Measurements from ENCODE around the gene KRT4. TPM values are rescaled to one million over a fixed set of nuclear protein-coding genes. Genes with fewer than 3 reads are reported as not detected.

The KRT4 gene
- total and polyA plus RNA-seq, 3 experiments from 2014 or later, result not detected

GRCh38 chr12:52783563-52784316 is 30.2 kb downstream of the KRT4 start:
- Mint-ChIP-seq H3K4me3 (no peak overlapping the region), H3K9me3 (no peaks in the 10 kb centered on the region), H3K4me1 (no peaks in the 10 kb centered on the region), H3K27me3 (peaks cover 8 to 69% of the 10 kb centered on the region in 2 donors), H3K27ac (no peak overlapping the region), H3K36me3 (no peaks in the 10 kb centered on the region)
- Histone ChIP-seq H3K9me3 (ENCODE audit: low read length) (no peaks in the 10 kb centered on the region), H3K36me3 (ENCODE audit: insufficient read depth, low read length) (no peaks in the 10 kb centered on the region), H3K4me1 (ENCODE audit: insufficient read depth, low read length) (no peaks in the 10 kb centered on the region), H3K4me3 (ENCODE audit: low read length) (no peak overlapping the region), H3K27ac (ENCODE audit: low read depth, low read length) (no peak overlapping the region), H3K27me3 (ENCODE audit: insufficient read depth, low read length, poor library complexity, severe bottlenecking) (no peaks in the 10 kb centered on the region)
- CTCF ChIA-PET, result no interaction called here
- POLR2A ChIA-PET, result no interaction called here
- DNase-seq, result no peak

- no peak overlapping the region for H3K27ac Mint-ChIP-seq
- CTCF ChIA-PET, result no interaction called here
These were observed 31.4 kb downstream of the KRT4 start for GRCh38 chr12:52782502-52782901.

GRCh38 chr12:52781399-52782082 is 32.4 kb downstream of the KRT4 start:
- Histone ChIP-seq H3K4me3 (ENCODE audit: low read length) (no peak overlapping the region), H3K27me3 (ENCODE audit: insufficient read depth, low read length, poor library complexity, severe bottlenecking) (no peaks in the 10 kb centered on the region), H3K9me3 (ENCODE audit: low read length) (no peaks in the 10 kb centered on the region), H3K4me1 (ENCODE audit: insufficient read depth, low read length) (no peaks in the 10 kb centered on the region), H3K36me3 (ENCODE audit: insufficient read depth, low read length) (no peaks in the 10 kb centered on the region), H3K27ac (ENCODE audit: low read depth, low read length) (no peak overlapping the region)
- ChIA-PET CTCF (no interaction called here), POLR2A (no interaction called here)
- H3K4me1 Mint-ChIP-seq, result no peaks in the 10 kb centered on the region
- no peak for DNase-seq
- no peaks in the 10 kb centered on the region for H3K9me3 Mint-ChIP-seq
- peaks cover 14 to 66% of the 10 kb centered on the region in 2 donors for H3K27me3 Mint-ChIP-seq
- no peak overlapping the region for H3K27ac Mint-ChIP-seq
- H3K36me3 Mint-ChIP-seq, result no peaks in the 10 kb centered on the region
- H3K4me3 Mint-ChIP-seq, result no peak overlapping the region

More at GRCh38 chr12:52782502-52782901, 31.4 kb downstream of the KRT4 start:
- DNase-seq, result no peak
- Mint-ChIP-seq H3K9me3 (no peaks in the 10 kb centered on the region), H3K4me1 (no peaks in the 10 kb centered on the region), H3K36me3 (no peaks in the 10 kb centered on the region), H3K4me3 (no peak overlapping the region), H3K27me3 (peaks cover 14 to 63% of the 10 kb centered on the region in 2 donors)
- Histone ChIP-seq H3K9me3 (ENCODE audit: low read length) (no peaks in the 10 kb centered on the region), H3K27me3 (ENCODE audit: insufficient read depth, low read length, poor library complexity, severe bottlenecking) (no peaks in the 10 kb centered on the region), H3K4me3 (ENCODE audit: low read length) (no peak overlapping the region), H3K36me3 (ENCODE audit: insufficient read depth, low read length) (no peaks in the 10 kb centered on the region), H3K27ac (ENCODE audit: low read depth, low read length) (no peak overlapping the region), H3K4me1 (ENCODE audit: insufficient read depth, low read length) (no peaks in the 10 kb centered on the region)
- POLR2A ChIA-PET, result no interaction called here

GRCh38 chr12:52779914-52780313 is 34.0 kb downstream of the KRT4 start:
- Histone ChIP-seq H3K27ac (ENCODE audit: low read depth, low read length) (no peak overlapping the region), H3K36me3 (ENCODE audit: insufficient read depth, low read length) (no peaks in the 10 kb centered on the region), H3K9me3 (ENCODE audit: low read length) (no peaks in the 10 kb centered on the region), H3K27me3 (ENCODE audit: insufficient read depth, low read length, poor library complexity, severe bottlenecking) (no peaks in the 10 kb centered on the region), H3K4me3 (ENCODE audit: low read length) (no peak overlapping the region), H3K4me1 (ENCODE audit: insufficient read depth, low read length) (no peaks in the 10 kb centered on the region)
- H3K36me3 Mint-ChIP-seq, result no peaks in the 10 kb centered on the region
- H3K4me3 Mint-ChIP-seq, result no peak overlapping the region
- no peaks in the 10 kb centered on the region for H3K9me3 Mint-ChIP-seq
- no peak overlapping the region for H3K27ac Mint-ChIP-seq
- CTCF ChIA-PET, result no interaction called here
- H3K27me3 Mint-ChIP-seq, result peaks cover 12 to 60% of the 10 kb centered on the region in 2 donors
- POLR2A ChIA-PET, result no interaction called here
- no peak for DNase-seq
- no peaks in the 10 kb centered on the region for H3K4me1 Mint-ChIP-seq

- Mint-ChIP-seq H3K36me3 (no peaks in the 10 kb centered on the region), H3K9me3 (no peaks in the 10 kb centered on the region), H3K27me3 (peaks cover 10 to 52% of the 10 kb centered on the region in 2 donors), H3K4me3 (no peak overlapping the region), H3K4me1 (no peaks in the 10 kb centered on the region), H3K27ac (no peak overlapping the region)
- POLR2A ChIA-PET, result no interaction called here
- DNase-seq, result no peak
- H3K9me3 ChIP-seq (ENCODE audit: low read length), result no peaks in the 10 kb centered on the region
- CTCF ChIA-PET, result no interaction called here
- no peak overlapping the region for H3K4me3 ChIP-seq (ENCODE audit: low read length)
- H3K4me1 ChIP-seq (ENCODE audit: insufficient read depth, low read length), result no peaks in the 10 kb centered on the region
- H3K36me3 ChIP-seq (ENCODE audit: insufficient read depth, low read length), result no peaks in the 10 kb centered on the region
- no peaks in the 10 kb centered on the region for H3K27me3 ChIP-seq (ENCODE audit: insufficient read depth, low read length, poor library complexity, severe bottlenecking)
- H3K27ac ChIP-seq (ENCODE audit: low read depth, low read length), result no peak overlapping the region
These were observed 35.1 kb downstream of the KRT4 start for GRCh38 chr12:52778833-52779232.

GRCh38 chr12:52777566-52777965 is 36.4 kb downstream of the KRT4 start:
- Mint-ChIP-seq H3K4me1 (no peaks in the 10 kb centered on the region), H3K27ac (no peak overlapping the region), H3K36me3 (no peaks in the 10 kb centered on the region), H3K4me3 (no peak overlapping the region), H3K9me3 (no peaks in the 10 kb centered on the region), H3K27me3 (peaks cover 8 to 52% of the 10 kb centered on the region in 2 donors)
- DNase-seq, result no peak
- H3K4me1 ChIP-seq (ENCODE audit: insufficient read depth, low read length), result no peaks in the 10 kb centered on the region
- CTCF ChIA-PET, result no interaction called here
- H3K4me3 ChIP-seq (ENCODE audit: low read length), result no peak overlapping the region
- H3K27me3 ChIP-seq (ENCODE audit: insufficient read depth, low read length, poor library complexity, severe bottlenecking), result no peaks in the 10 kb centered on the region
- no peak overlapping the region for H3K27ac ChIP-seq (ENCODE audit: low read depth, low read length)
- no peaks in the 10 kb centered on the region for H3K9me3 ChIP-seq (ENCODE audit: low read length)
- no peaks in the 10 kb centered on the region for H3K36me3 ChIP-seq (ENCODE audit: insufficient read depth, low read length)
- POLR2A ChIA-PET, result no interaction called here

GRCh38 chr12:52776913-52777395 is 37.0 kb downstream of the KRT4 start, which contains the start of gene KRT76:
KRT76 (minus strand) TSS chr12:52777345; CDS start chr12:52777291, 54 bp downstream.
- ChIA-PET POLR2A (no interaction called here), CTCF (no interaction called here)
- no peaks in the 10 kb centered on the region for H3K9me3 ChIP-seq (ENCODE audit: low read length)
- no peak for DNase-seq
- H3K4me1 ChIP-seq (ENCODE audit: insufficient read depth, low read length), result no peaks in the 10 kb centered on the region
- no peaks in the 10 kb centered on the region for H3K9me3 Mint-ChIP-seq
- H3K36me3 ChIP-seq (ENCODE audit: insufficient read depth, low read length), result no peaks in the 10 kb centered on the region
- H3K4me1 Mint-ChIP-seq, result no peaks in the 10 kb centered on the region
- H3K27ac ChIP-seq (ENCODE audit: low read depth, low read length), result no peak within 1 kb of the TSS
- H3K36me3 Mint-ChIP-seq, result no peaks in the 10 kb centered on the region
- peaks cover 5 to 46% of the 10 kb centered on the region in 2 donors for H3K27me3 Mint-ChIP-seq
- H3K4me3 Mint-ChIP-seq, result no peak within 1 kb of the TSS
- no peak within 1 kb of the TSS for H3K4me3 ChIP-seq (ENCODE audit: low read length)
- no peaks in the 10 kb centered on the region for H3K27me3 ChIP-seq (ENCODE audit: insufficient read depth, low read length, poor library complexity, severe bottlenecking)
- H3K27ac Mint-ChIP-seq, result peak within 1 kb of the TSS in 3 of 8 donors; percentile 33 to 91 (median 68)

- Mint-ChIP-seq H3K9me3 (no peaks in the 10 kb centered on the region), H3K27ac (peak overlapping the region in 2 of 8 donors; percentile 68 to 91), H3K4me3 (no peak overlapping the region), H3K36me3 (no peaks in the 10 kb centered on the region), H3K27me3 (peaks cover 5 to 41% of the 10 kb centered on the region in 2 donors), H3K4me1 (no peaks in the 10 kb centered on the region)
- DNase-seq, result no peak
- no peak overlapping the region for H3K27ac ChIP-seq (ENCODE audit: low read depth, low read length)
- no peaks in the 10 kb centered on the region for H3K27me3 ChIP-seq (ENCODE audit: insufficient read depth, low read length, poor library complexity, severe bottlenecking)
- H3K36me3 ChIP-seq (ENCODE audit: insufficient read depth, low read length), result no peaks in the 10 kb centered on the region
- H3K9me3 ChIP-seq (ENCODE audit: low read length), result no peaks in the 10 kb centered on the region
- H3K4me1 ChIP-seq (ENCODE audit: insufficient read depth, low read length), result no peaks in the 10 kb centered on the region
- POLR2A ChIA-PET, result no interaction called here
- H3K4me3 ChIP-seq (ENCODE audit: low read length), result no peak overlapping the region
- CTCF ChIA-PET, result no interaction called here
These were observed 37.5 kb downstream of the KRT4 start for GRCh38 chr12:52776435-52776834.
